Myocyte (in vitro differentiated cells): ENCODE data around the gene DNAJA2. TPM values are rescaled to one million over a fixed set of nuclear protein-coding genes. Genes with fewer than 3 reads are reported as not detected.

Experiments
- DNase-seq: peaks from one replicate; pipeline ENCODE4 v3.0.0-alpha.2; 2012; ENCODE audit warnings: low read depth
- total RNA-seq: library from RNA; depleted of rRNA; stranded (reverse); fragments of >200 nt; gene quantifications from 2 replicates; pipeline ENCODE4 v1.2.3, GENCODE V29; 2014

Gene DNAJA2
- total RNA-seq, 1 donor from 2014 or later, result 73.0 TPM

DNA sequence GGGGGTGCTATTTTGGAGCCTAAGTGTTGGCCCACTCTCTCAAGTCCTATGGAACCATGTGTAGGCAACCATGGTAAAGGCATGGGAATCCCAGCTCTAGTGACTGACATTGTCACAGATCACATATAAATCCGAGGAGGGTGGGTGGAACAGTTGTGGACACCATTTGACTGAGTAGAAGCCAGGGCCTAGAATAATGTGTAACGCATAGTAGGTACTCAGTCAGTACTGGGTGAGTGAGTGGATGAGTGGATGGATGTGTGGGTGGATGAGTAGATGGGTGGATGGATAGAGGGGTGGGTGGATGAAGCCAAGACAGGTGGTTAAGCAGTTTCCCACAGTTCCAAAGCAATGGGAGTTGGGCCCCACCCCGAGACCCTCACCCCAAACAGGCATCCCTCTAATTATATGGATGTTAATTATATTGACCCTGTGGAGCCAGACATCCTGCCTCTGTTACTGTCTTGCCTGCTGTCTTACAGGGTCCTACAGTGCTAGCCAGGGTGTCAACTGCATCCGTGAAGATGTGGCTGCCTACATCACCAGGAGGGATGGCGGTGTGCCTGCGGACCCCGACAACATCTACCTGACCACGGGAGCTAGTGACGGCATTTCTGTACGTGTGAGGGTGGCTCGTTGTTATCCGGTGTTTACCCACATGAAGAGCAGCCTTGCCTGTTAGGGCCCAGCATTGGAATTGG is 67.0 kb downstream of the DNAJA2 start:
- DNase-seq, result no peak

Other genes with a start within 250 kb of the DNAJA2 start
- gene MYLK3, start 225.3 kb downstream of the DNAJA2 start, total RNA-seq, result 0.16 and 0.51 TPM in 2 replicates
- gene C16orf87, start 142.5 kb downstream of the DNAJA2 start, total RNA-seq, result 30.6 and 33.6 TPM in 2 replicates
- 17.0 and 22.1 TPM in 2 replicates for gene GPT2, start 89.3 kb downstream of the DNAJA2 start, total RNA-seq
- 6.3 and 6.8 TPM in 2 replicates for gene NETO2, start 170.3 kb upstream of the DNAJA2 start, total RNA-seq